Measurements from ENCODE around the gene ATG4C. TPM values are rescaled to one million over a fixed set of nuclear protein-coding genes. Genes with fewer than 3 reads are reported as not detected.

Gene ATG4C
- total RNA-seq, 1 experiment from 2014 or later: 6.5 TPM

DNA sequence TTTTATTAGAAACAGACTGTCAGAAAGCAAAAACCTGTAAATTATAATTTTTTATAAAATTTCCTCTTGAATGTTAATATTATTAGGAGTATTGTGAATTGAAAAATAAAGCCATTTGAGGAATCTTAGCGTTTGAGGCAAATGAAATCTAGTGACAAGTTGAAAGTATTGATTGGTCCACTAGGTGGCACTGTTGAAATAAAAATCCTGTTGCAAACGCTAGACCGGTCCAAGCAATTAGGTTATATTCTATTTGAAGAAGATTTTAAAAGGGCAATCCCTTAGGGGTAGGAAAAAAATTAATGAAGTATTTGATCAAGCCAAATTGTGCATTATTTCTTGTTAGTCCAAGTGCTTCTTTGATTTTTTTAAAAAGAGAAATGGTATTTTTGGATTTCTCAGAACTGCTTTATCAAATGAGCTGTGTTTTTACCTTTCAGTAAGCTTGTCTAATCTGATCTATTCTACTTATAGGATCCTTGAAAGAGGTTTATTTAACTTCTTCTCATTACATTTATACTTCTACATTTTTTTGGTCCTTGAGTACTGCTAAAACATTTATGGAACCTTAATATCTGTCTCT is 57.7 kb downstream of the ATG4C start:
- Histone ChIP-seq H3K36me3 (ENCODE audit: control insufficient read depth, insufficient read depth, low read length) (no peaks in the 10 kb centered on the region; the same call in 1 of the 2 replicates), H3K9me3 (ENCODE audit: control insufficient read depth, insufficient read depth, low read depth, low read length) (no peaks in the 10 kb centered on the region), H3K27ac (ENCODE audit: low read length) (no peak overlapping the region), H3K4me1 (ENCODE audit: control insufficient read depth, insufficient read depth, low read length) (no peaks in the 10 kb centered on the region), H3K27me3 (ENCODE audit: control insufficient read depth, insufficient read depth, low read length) (no peaks in the 10 kb centered on the region), H3K4me3 (ENCODE audit: low read depth in 2 of 2, low read length in 2 of 2) (no peak overlapping the region)
- ChIA-PET POLR2A (interaction anchor here (0.6 kb wide), 1 partner anchor 157 kb away, joined by 6 read pairs; no protein-coding TSS in a partner anchor), CTCF (interaction anchor here (0.6 to 1.5 kb wide), 4 partner anchors 13 to 307 kb away, joined by 4 to 5 read pairs (median 5); no protein-coding TSS in a partner anchor)
- BruUV-seq (replicated peaks): no TSS peak
- intact Hi-C loops (cut with micrococcal nuclease; ENCODE audit: unreplicated experiment): loop anchor here (10.0 kb wide), 1 partner anchor 693 kb away; no protein-coding TSS in a partner anchor
- TF ChIP-seq, protein P1, sequence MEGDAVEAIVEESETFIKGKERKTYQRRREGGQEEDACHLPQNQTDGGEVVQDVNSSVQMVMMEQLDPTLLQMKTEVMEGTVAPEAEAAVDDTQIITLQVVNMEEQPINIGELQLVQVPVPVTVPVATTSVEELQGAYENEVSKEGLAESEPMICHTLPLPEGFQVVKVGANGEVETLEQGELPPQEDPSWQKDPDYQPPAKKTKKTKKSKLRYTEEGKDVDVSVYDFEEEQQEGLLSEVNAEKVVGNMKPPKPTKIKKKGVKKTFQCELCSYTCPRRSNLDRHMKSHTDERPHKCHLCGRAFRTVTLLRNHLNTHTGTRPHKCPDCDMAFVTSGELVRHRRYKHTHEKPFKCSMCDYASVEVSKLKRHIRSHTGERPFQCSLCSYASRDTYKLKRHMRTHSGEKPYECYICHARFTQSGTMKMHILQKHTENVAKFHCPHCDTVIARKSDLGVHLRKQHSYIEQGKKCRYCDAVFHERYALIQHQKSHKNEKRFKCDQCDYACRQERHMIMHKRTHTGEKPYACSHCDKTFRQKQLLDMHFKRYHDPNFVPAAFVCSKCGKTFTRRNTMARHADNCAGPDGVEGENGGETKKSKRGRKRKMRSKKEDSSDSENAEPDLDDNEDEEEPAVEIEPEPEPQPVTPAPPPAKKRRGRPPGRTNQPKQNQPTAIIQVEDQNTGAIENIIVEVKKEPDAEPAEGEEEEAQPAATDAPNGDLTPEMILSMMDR (IDR thresholded peaks at IDR 0.05): peak; percentile 68; the same call in 1 of the 2 replicates
- TF ChIP-seq, protein P2, sequence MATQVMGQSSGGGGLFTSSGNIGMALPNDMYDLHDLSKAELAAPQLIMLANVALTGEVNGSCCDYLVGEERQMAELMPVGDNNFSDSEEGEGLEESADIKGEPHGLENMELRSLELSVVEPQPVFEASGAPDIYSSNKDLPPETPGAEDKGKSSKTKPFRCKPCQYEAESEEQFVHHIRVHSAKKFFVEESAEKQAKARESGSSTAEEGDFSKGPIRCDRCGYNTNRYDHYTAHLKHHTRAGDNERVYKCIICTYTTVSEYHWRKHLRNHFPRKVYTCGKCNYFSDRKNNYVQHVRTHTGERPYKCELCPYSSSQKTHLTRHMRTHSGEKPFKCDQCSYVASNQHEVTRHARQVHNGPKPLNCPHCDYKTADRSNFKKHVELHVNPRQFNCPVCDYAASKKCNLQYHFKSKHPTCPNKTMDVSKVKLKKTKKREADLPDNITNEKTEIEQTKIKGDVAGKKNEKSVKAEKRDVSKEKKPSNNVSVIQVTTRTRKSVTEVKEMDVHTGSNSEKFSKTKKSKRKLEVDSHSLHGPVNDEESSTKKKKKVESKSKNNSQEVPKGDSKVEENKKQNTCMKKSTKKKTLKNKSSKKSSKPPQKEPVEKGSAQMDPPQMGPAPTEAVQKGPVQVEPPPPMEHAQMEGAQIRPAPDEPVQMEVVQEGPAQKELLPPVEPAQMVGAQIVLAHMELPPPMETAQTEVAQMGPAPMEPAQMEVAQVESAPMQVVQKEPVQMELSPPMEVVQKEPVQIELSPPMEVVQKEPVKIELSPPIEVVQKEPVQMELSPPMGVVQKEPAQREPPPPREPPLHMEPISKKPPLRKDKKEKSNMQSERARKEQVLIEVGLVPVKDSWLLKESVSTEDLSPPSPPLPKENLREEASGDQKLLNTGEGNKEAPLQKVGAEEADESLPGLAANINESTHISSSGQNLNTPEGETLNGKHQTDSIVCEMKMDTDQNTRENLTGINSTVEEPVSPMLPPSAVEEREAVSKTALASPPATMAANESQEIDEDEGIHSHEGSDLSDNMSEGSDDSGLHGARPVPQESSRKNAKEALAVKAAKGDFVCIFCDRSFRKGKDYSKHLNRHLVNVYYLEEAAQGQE (IDR thresholded peaks at IDR 0.05; ENCODE audit: insufficient read depth in 1 of 2, low read depth in 2 of 2, low read length in 1 of 2): no peak
- TF ChIP-seq POLR2AphosphoS5 (IDR thresholded peaks at IDR 0.05; ENCODE audit: low read depth, low read length): no peak
- TF ChIP-seq SIN3A (IDR thresholded peaks at IDR 0.05; ENCODE audit: borderline replicate concordance, insufficient read depth, low read depth, low read length): no peak
- in situ Hi-C loops (cut with HindIII; ENCODE audit: low pct_unique_long_range_greater_than_20kb, low sequenced_read_pairs): no loop called here
- DNase-seq (ENCODE audit: low read depth, low spot score): peak; percentile 50
- peak; percentile 83 for ATAC-seq

DNA sequence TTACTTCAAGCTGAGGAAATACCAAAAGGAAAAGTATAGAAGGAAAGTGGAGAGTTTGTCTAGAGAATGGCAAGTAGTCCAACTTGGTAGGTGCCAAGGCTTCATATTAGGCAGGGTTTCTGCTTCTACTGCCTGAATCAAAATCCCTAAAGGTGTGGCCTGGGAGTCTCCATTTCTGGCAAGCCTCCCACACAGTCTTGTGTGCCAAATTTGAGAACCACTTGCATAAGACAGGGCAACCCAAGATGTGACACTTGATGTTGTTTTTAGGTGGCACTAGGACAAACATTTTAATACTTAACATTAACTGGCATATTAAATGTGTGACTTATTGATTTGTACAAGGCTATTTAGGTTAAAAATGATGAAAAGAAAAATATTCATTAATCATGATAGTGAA is 60.1 kb downstream of the ATG4C start:
- in situ Hi-C loops (cut with HindIII; ENCODE audit: low pct_unique_long_range_greater_than_20kb, low sequenced_read_pairs) (no loop called here), intact Hi-C loops (cut with micrococcal nuclease; ENCODE audit: unreplicated experiment) (loop anchor here (10.0 kb wide), 1 partner anchor 691 kb away; no protein-coding TSS in a partner anchor)
- ChIA-PET CTCF (no interaction called here), POLR2A (no interaction called here)
- no peak for DNase-seq (ENCODE audit: low read depth, low spot score)
- Histone ChIP-seq H3K27ac (ENCODE audit: low read length) (no peak overlapping the region), H3K4me3 (ENCODE audit: low read depth in 2 of 2, low read length in 2 of 2) (no peak overlapping the region), H3K36me3 (ENCODE audit: control insufficient read depth, insufficient read depth, low read length) (no peaks in the 10 kb centered on the region), H3K27me3 (ENCODE audit: control insufficient read depth, insufficient read depth, low read length) (no peaks in the 10 kb centered on the region), H3K9me3 (ENCODE audit: control insufficient read depth, insufficient read depth, low read depth, low read length) (no peaks in the 10 kb centered on the region), H3K4me1 (ENCODE audit: control insufficient read depth, insufficient read depth, low read length) (no peaks in the 10 kb centered on the region)
- no peak for ATAC-seq
- TF ChIP-seq SIN3A (IDR thresholded peaks at IDR 0.05; ENCODE audit: borderline replicate concordance, insufficient read depth, low read depth, low read length) (no peak), POLR2AphosphoS5 (IDR thresholded peaks at IDR 0.05; ENCODE audit: low read depth, low read length) (no peak), TCF7L2 (IDR thresholded peaks at IDR 0.05; ENCODE audit: low read depth, low read length) (no peak)
- TF ChIP-seq, protein P2 (IDR thresholded peaks at IDR 0.05; ENCODE audit: insufficient read depth in 1 of 2, low read depth in 2 of 2, low read length in 1 of 2): no peak
- TF ChIP-seq, protein P1 (IDR thresholded peaks at IDR 0.05): no peak
- BruUV-seq (replicated peaks): no TSS peak

Data from Panc1 (cell line).